SU-DHL-6 (cell line): ENCODE measurements around the gene VEGFB.
A peak's percentile ranks its signal among the peaks of the same experiment; 100 is the strongest.

Source experiments
- H2AFZ ChIP-seq: fragments of 200-600 bp; sonication (generic); 2 replicates; pipeline ENCODE4 v1.6.1; 2014; ENCODE audit warnings: low read depth, mild to moderate bottlenecking, moderate library complexity, mixed read lengths, antibody characterized with exemption, low read length; ENCODE audit not compliant: severe bottlenecking
- H3F3A ChIP-seq: fragments of 200-600 bp; shearing (Covaris generic); 2 replicates; pipeline ENCODE4 v1.6.0; 2016; ENCODE audit warnings: antibody characterized with exemption, mild to moderate bottlenecking; ENCODE audit not compliant: insufficient read depth
- H3K27ac ChIP-seq: fragments of 200-600 bp; sonication (generic); 2 replicates; pipeline ENCODE4 v1.5.1; 2016; ENCODE audit warnings: low read depth, mild to moderate bottlenecking, low read length, moderate library complexity, mixed read lengths
- H3K27me3 ChIP-seq: fragments of 200-600 bp; sonication (generic), shearing (Covaris generic); 2 replicates; pipeline ENCODE4 v1.6.0; 2014; ENCODE audit warnings: mild to moderate bottlenecking, low read length
- H3K36me3 ChIP-seq: fragments of 200-600 bp; sonication (generic); 2 replicates; pipeline ENCODE4 v1.6.1; 2014; ENCODE audit warnings: mild to moderate bottlenecking, low read length, mixed read lengths
- H3K4me2 ChIP-seq: fragments of 300-600, 200-600 bp; shearing (Covaris generic), sonication (generic); 2 replicates; pipeline ENCODE4 v1.6.0; 2014; ENCODE audit warnings: low read length, low read depth, mild to moderate bottlenecking; ENCODE audit not compliant: poor library complexity, severe bottlenecking
- H3K4me3 ChIP-seq: fragments of 200-600 bp; sonication (generic); 2 replicates; pipeline ENCODE4 v1.5.1; 2014; ENCODE audit warnings: antibody characterized with exemption, low read length, mild to moderate bottlenecking, mixed read lengths; ENCODE audit not compliant: insufficient read depth, poor library complexity, severe bottlenecking
- H3K79me2 ChIP-seq: fragments of 200-600 bp; sonication (generic); 2 replicates; pipeline ENCODE4 v1.6.1; 2014; ENCODE audit warnings: mild to moderate bottlenecking, low read length, moderate library complexity; ENCODE audit not compliant: insufficient read depth
- H3K9ac ChIP-seq: fragments of 200-600 bp; sonication (generic); 2 replicates; pipeline ENCODE4 v1.7.0; 2014; ENCODE audit warnings: mild to moderate bottlenecking, low read length
- H3K9me2 ChIP-seq: fragments of 200-600 bp; sonication (generic); replicated peaks from 2 replicates; pipeline ENCODE4 v1.6.1; 2014; ENCODE audit warnings: low read length; ENCODE audit not compliant: insufficient read depth
- H3K9me3 ChIP-seq: fragments of 200-600 bp; sonication (generic); 2 replicates; pipeline ENCODE4 v1.6.1; 2014; ENCODE audit warnings: low read length, mixed read lengths; ENCODE audit not compliant: insufficient read depth
- H4K20me1 ChIP-seq: fragments of 200-600 bp; sonication (generic); 2 replicates; pipeline ENCODE4 v1.6.1; 2014; ENCODE audit warnings: low read depth, mild to moderate bottlenecking, antibody characterized with exemption, low read length, moderate library complexity, mixed read lengths
- CTCF ChIP-seq: fragments of 200-600 bp; sonication (generic); IDR thresholded peaks from one replicate; pipeline ENCODE4 v1.5.1; 2017; ENCODE audit warnings: antibody characterized with exemption, mild to moderate bottlenecking, low read length, moderate library complexity; ENCODE audit not compliant: insufficient read depth, poor library complexity, severe bottlenecking
- EZH2phosphoT487 ChIP-seq: fragments of 200-600 bp; sonication (generic), shearing (Covaris generic); conservative IDR thresholded peaks from 2 replicates; pipeline ENCODE4 v1.6.1; 2018; ENCODE audit warnings: mild to moderate bottlenecking, antibody characterized with exemption, low read length, moderate library complexity, mixed read lengths

The VEGFB gene

GRCh38 chr11:64251016-64251752 lies 16.8 kb downstream of the VEGFB start, which contains the start of gene PLCB3:
TSS of gene PLCB3 (plus strand) at chr11:64251530. CDS start at chr11:64251650, 120 bp downstream.
- Histone ChIP-seq H4K20me1 (no peaks in the 10 kb centered on the region), H3K4me3 (peak within 1 kb of the TSS; percentile 88), H3K4me2 (peak within 1 kb of the TSS; percentile 97), H3K9ac (peak within 1 kb of the TSS; percentile 84), H3F3A (peaks cover 14% of the 10 kb centered on the region; the same call in 1 of the 2 replicates), H3K36me3 (no peaks in the 10 kb centered on the region), H3K79me2 (peaks cover 9% of the 10 kb centered on the region; the same call in 1 of the 2 replicates), H3K27ac (peak within 1 kb of the TSS; percentile 21), H3K27me3 (no peaks in the 10 kb centered on the region), H3K9me2 (no peaks in the 10 kb centered on the region), H3K9me3 (no peaks in the 10 kb centered on the region), H2AFZ (peak within 1 kb of the TSS; percentile 86)
- TF ChIP-seq EZH2phosphoT487 (no peak), CTCF (peak; percentile 59)

- H3K4me2 ChIP-seq = peak overlapping the region; percentile 97
- H3K9me3 ChIP-seq = no peaks in the 10 kb centered on the region
- H3K27ac ChIP-seq = peak overlapping the region; percentile 21; the same call in 1 of the 2 replicates
- H3F3A ChIP-seq = peaks cover 14% of the 10 kb centered on the region; the same call in 1 of the 2 replicates
- H3K9me2 ChIP-seq = no peaks in the 10 kb centered on the region
- TF ChIP-seq CTCF = no peak
- TF ChIP-seq EZH2phosphoT487 = no peak
- peak overlapping the region; percentile 88 for H3K4me3 ChIP-seq
- H3K79me2 ChIP-seq = peaks cover 9% of the 10 kb centered on the region; the same call in 1 of the 2 replicates
- no peaks in the 10 kb centered on the region for H4K20me1 ChIP-seq
- H3K36me3 ChIP-seq = no peaks in the 10 kb centered on the region
- peak overlapping the region; percentile 84 for H3K9ac ChIP-seq
- no peaks in the 10 kb centered on the region for H3K27me3 ChIP-seq
- peak overlapping the region; percentile 86 for H2AFZ ChIP-seq
These were observed 17.3 kb downstream of the VEGFB start for GRCh38 chr11:64251753-64252002.

- TF ChIP-seq CTCF = peak; percentile 38
- TF ChIP-seq EZH2phosphoT487 = no peak
- no peaks in the 10 kb centered on the region for H3K9me3 ChIP-seq
- peak overlapping the region; percentile 97 for H3K4me2 ChIP-seq
- H3K27me3 ChIP-seq = no peaks in the 10 kb centered on the region
- no peaks in the 10 kb centered on the region for H3K36me3 ChIP-seq
- H3K4me3 ChIP-seq = peak overlapping the region; percentile 88
- peak overlapping the region; percentile 84 for H3K9ac ChIP-seq
- H4K20me1 ChIP-seq = no peaks in the 10 kb centered on the region
- peaks cover 9% of the 10 kb centered on the region; the same call in 1 of the 2 replicates for H3K79me2 ChIP-seq
- H3K9me2 ChIP-seq = no peaks in the 10 kb centered on the region
- H2AFZ ChIP-seq = peak overlapping the region; percentile 86
- H3K27ac ChIP-seq = peak overlapping the region; percentile 21
- H3F3A ChIP-seq = peaks cover 11% of the 10 kb centered on the region; the same call in 1 of the 2 replicates
These were observed 17.9 kb downstream of the VEGFB start for GRCh38 chr11:64252003-64252872.
